Hepatocyte (in vitro differentiated cells): Measurements from ENCODE around the gene NAA11. TPM values are rescaled to one million over a fixed set of nuclear protein-coding genes. Genes with fewer than 3 reads are reported as not detected.

Source experiments
- DNase-seq: peaks from one replicate; pipeline ENCODE4 v3.0.0-alpha.2; 2016; ENCODE audit warnings: low spot score
- H2AFZ ChIP-seq: fragments of 200-600 bp; sonication (generic); 2 replicates; pipeline ENCODE4 v1.6.0; 2016; ENCODE audit warnings: antibody characterized with exemption, mild to moderate bottlenecking
- H3K27ac ChIP-seq: fragments of 200-600 bp; sonication (generic); 2 replicates; pipeline ENCODE4 v1.5.1; 2016; ENCODE audit warnings: mild to moderate bottlenecking
- H3K27me3 ChIP-seq: fragments of 200-600 bp; sonication (generic); 2 replicates; pipeline ENCODE4 v1.6.1; 2016
- H3K36me3 ChIP-seq: fragments of 200-600 bp; sonication (generic); replicated peaks from 2 replicates; pipeline ENCODE4 v1.5.1; 2016; ENCODE audit warnings: low read depth; ENCODE audit not compliant: insufficient read depth
- H3K4me1 ChIP-seq: fragments of 200-600 bp; sonication (generic); 2 replicates; pipeline ENCODE4 v1.5.1; 2016; ENCODE audit warnings: mild to moderate bottlenecking, moderate library complexity; ENCODE audit not compliant: insufficient read depth
- H3K4me2 ChIP-seq: fragments of 200-600 bp; sonication (generic); 2 replicates; pipeline ENCODE4 v1.6.0; 2016
- H3K4me3 ChIP-seq: fragments of 200-600 bp; sonication (generic); 2 replicates; pipeline ENCODE4 v1.5.1; 2016; ENCODE audit warnings: mild to moderate bottlenecking
- H3K79me2 ChIP-seq: fragments of 200-600 bp; sonication (generic); 2 replicates; pipeline ENCODE4 v1.6.0; 2017; ENCODE audit warnings: mild to moderate bottlenecking
- H3K9me2 ChIP-seq: fragments of 200-600 bp; sonication (generic); replicated peaks from 2 replicates; pipeline ENCODE4 v1.6.0; 2017; ENCODE audit warnings: mild to moderate bottlenecking; ENCODE audit not compliant: insufficient read depth
- H3K9me3 ChIP-seq: fragments of 200-600 bp; sonication (generic); 2 replicates; pipeline ENCODE4 v1.5.1; 2016; ENCODE audit warnings: low read depth, mild to moderate bottlenecking
- H4K20me1 ChIP-seq: fragments of 200-600 bp; sonication (generic); 2 replicates; pipeline ENCODE4 v1.6.0; 2016; ENCODE audit warnings: mild to moderate bottlenecking; ENCODE audit not compliant: insufficient read depth, poor library complexity, severe bottlenecking
- CTCF ChIP-seq: fragments of 200-600 bp; sonication (generic); IDR thresholded peaks from 2 replicates; pipeline ENCODE4 v1.5.1; 2016; ENCODE audit warnings: antibody characterized with exemption, mild to moderate bottlenecking; ENCODE audit not compliant: poor library complexity
- EZH2 ChIP-seq: fragments of 200-600 bp; sonication (generic); IDR thresholded peaks from 2 replicates; pipeline ENCODE4 v1.6.1; 2016; ENCODE audit warnings: antibody characterized with exemption, mild to moderate bottlenecking, borderline replicate concordance
- EZH2phosphoT487 ChIP-seq: fragments of 200-600 bp; sonication (generic); IDR thresholded peaks from one replicate; pipeline ENCODE4 v1.6.1; 2018; ENCODE audit warnings: antibody characterized with exemption, mild to moderate bottlenecking, low read depth, moderate library complexity; ENCODE audit not compliant: unreplicated experiment, severe bottlenecking
- WGBS: methylation state at CpG from one replicate; pipeline ENCODE4 v1.1.6; 2016; ENCODE audit warnings: low lambda C conversion rate; ENCODE audit errors: missing lambda C conversion rate; 5-methylcytosine and 5-hydroxymethylcytosine counted together
- polyA plus RNA-seq: library from polyadenylated mRNA; unstranded; fragments of >200 nt; fragmentation: Nextera tagmentation; extraction: Ambion mirVana; gene quantifications from 2 replicates; pipeline ENCODE4 v1.2.1, GENCODE V29; 2016
- total RNA-seq: library from RNA; depleted of rRNA; stranded (reverse); fragments of >200 nt; gene quantifications from 2 replicates; pipeline ENCODE4 v1.2.3, GENCODE V29; 2014

The NAA11 gene
- total RNA-seq (not detected in 2 replicates), polyA plus RNA-seq (not detected in 2 replicates)

GRCh38 chr4:79325864-79326328 lies at the start of gene NAA11:
NAA11 (minus strand) TSS chr4:79326061; CDS start chr4:79325877, 184 bp downstream.
- Histone ChIP-seq H3K27ac (no peak within 1 kb of the TSS), H3K79me2 (no peaks in the 10 kb centered on the region), H3K4me1 (no peaks in the 10 kb centered on the region), H2AFZ (no peak within 1 kb of the TSS), H3K4me3 (no peak within 1 kb of the TSS), H3K27me3 (no peaks in the 10 kb centered on the region), H4K20me1 (no peaks in the 10 kb centered on the region), H3K36me3 (no peaks in the 10 kb centered on the region), H3K4me2 (no peak within 1 kb of the TSS), H3K9me3 (no peaks in the 10 kb centered on the region), H3K9me2 (no peaks in the 10 kb centered on the region)
- no peak for TF ChIP-seq EZH2phosphoT487
- no peak for DNase-seq
- WGBS = 91% methylated on average over 19 of the region's 19 CpGs

- H3K4me1 ChIP-seq = no peaks in the 10 kb centered on the region
- whole genome bisulfite sequencing = 88% methylated on average over 2 of the region's 2 CpGs
- H3K4me3 ChIP-seq = no peak overlapping the region
- H4K20me1 ChIP-seq = no peaks in the 10 kb centered on the region
- H3K9me2 ChIP-seq = no peaks in the 10 kb centered on the region
- H3K27me3 ChIP-seq = no peaks in the 10 kb centered on the region
- no peak for TF ChIP-seq CTCF
- no peak for TF ChIP-seq EZH2
- TF ChIP-seq EZH2phosphoT487 = no peak
- no peak overlapping the region for H3K27ac ChIP-seq
- no peak overlapping the region for H2AFZ ChIP-seq
- no peak overlapping the region for H3K4me2 ChIP-seq
- no peaks in the 10 kb centered on the region for H3K79me2 ChIP-seq
- no peaks in the 10 kb centered on the region for H3K36me3 ChIP-seq
- H3K9me3 ChIP-seq = no peaks in the 10 kb centered on the region
- DNase-seq = no peak
Measured at GRCh38 chr4:79370026-79370425, 44.2 kb upstream of the NAA11 start.

- WGBS = 96% methylated on average over 2 of the region's 2 CpGs
- H3K27ac ChIP-seq = no peak overlapping the region
Measured at GRCh38 chr4:79367096-79367495, 41.2 kb upstream of the NAA11 start.

GRCh38 chr4:79366422-79366821 lies 40.6 kb upstream of the NAA11 start:
- H2AFZ ChIP-seq = no peak overlapping the region
- no peaks in the 10 kb centered on the region for H3K27me3 ChIP-seq
- no peak for DNase-seq
- no peak overlapping the region for H3K4me3 ChIP-seq
- TF ChIP-seq EZH2 (no peak), CTCF (no peak), EZH2phosphoT487 (no peak)
- no peaks in the 10 kb centered on the region for H3K9me3 ChIP-seq
- H3K4me2 ChIP-seq = no peak overlapping the region
- no peak overlapping the region for H3K27ac ChIP-seq
- H4K20me1 ChIP-seq = no peaks in the 10 kb centered on the region
- H3K79me2 ChIP-seq = no peaks in the 10 kb centered on the region
- H3K9me2 ChIP-seq = no peaks in the 10 kb centered on the region
- H3K36me3 ChIP-seq = no peaks in the 10 kb centered on the region
- H3K4me1 ChIP-seq = no peaks in the 10 kb centered on the region

More at GRCh38 chr4:79367096-79367495, 41.2 kb upstream of the NAA11 start:
- H3K4me3 ChIP-seq = no peak overlapping the region
- no peaks in the 10 kb centered on the region for H4K20me1 ChIP-seq
- H3K4me2 ChIP-seq = no peak overlapping the region
- H3K4me1 ChIP-seq = no peaks in the 10 kb centered on the region
- H3K27me3 ChIP-seq = no peaks in the 10 kb centered on the region
- H3K36me3 ChIP-seq = no peaks in the 10 kb centered on the region
- TF ChIP-seq EZH2phosphoT487 (no peak), CTCF (no peak), EZH2 (no peak)
- H3K9me3 ChIP-seq = no peaks in the 10 kb centered on the region
- DNase-seq = no peak
- H2AFZ ChIP-seq = no peak overlapping the region
- H3K79me2 ChIP-seq = no peaks in the 10 kb centered on the region
- no peaks in the 10 kb centered on the region for H3K9me2 ChIP-seq
